ENCODE data around the gene SNX24. TPM values are rescaled to one million over a fixed set of nuclear protein-coding genes. Genes with fewer than 3 reads are reported as not detected.

The SNX24 gene
- total RNA-seq, 1 experiment from 2014 or later, result 10.8 TPM

- no peaks in the 10 kb centered on the region for H3K4me1 ChIP-seq (ENCODE audit: control insufficient read depth in 1 of 2, insufficient read depth in 2 of 2, low read length in 2 of 2)
- H3K27ac ChIP-seq (ENCODE audit: low read depth, low read length), result no peak overlapping the region
- TF ChIP-seq REST (IDR thresholded peaks at IDR 0.05; ENCODE audit: low read depth) (no peak), JUND (IDR thresholded peaks at IDR 0.05) (no peak), RAD21 (IDR thresholded peaks at IDR 0.05; ENCODE audit: low read depth) (no peak), POLR2A (IDR thresholded peaks at IDR 0.05; ENCODE audit: borderline replicate concordance, extremely low read depth, insufficient read depth, insufficient read length) (no peak)
- no peak overlapping the region for H3K4me2 ChIP-seq (ENCODE audit: low read length)
- ChIA-PET CTCF (no interaction called here), POLR2A (interaction anchor here (0.6 kb wide), 1 partner anchor 418 kb away, joined by 3 read pairs; no protein-coding TSS in a partner anchor), RAD21 (ENCODE audit: low non-redundant PET in 1 of 2, low total read pairs in 2 of 2, uncharacterized antibody in 2 of 2, unreplicated experiment in 2 of 2) (no interaction called here)
- no peak overlapping the region for H2AFZ ChIP-seq (ENCODE audit: low read depth, low read length, poor library complexity, severe bottlenecking)
- no peak for ATAC-seq
- H3K36me3 ChIP-seq (ENCODE audit: control insufficient read depth in 1 of 2, insufficient read depth in 2 of 2, low read length in 2 of 2), result no peaks in the 10 kb centered on the region
- no peaks in the 10 kb centered on the region for H3K9me2 ChIP-seq (ENCODE audit: insufficient read depth)
- H3K9ac ChIP-seq (ENCODE audit: low read length), result no peak overlapping the region
- no peak overlapping the region for H3K4me3 ChIP-seq (replicated peaks in 1 of 2; ENCODE audit: low read depth in 1 of 2, low read length in 2 of 2)
- H3K9me3 ChIP-seq (ENCODE audit: control insufficient read depth in 1 of 2, insufficient read depth in 1 of 2, low read depth in 1 of 2, low read length in 2 of 2), result no peaks in the 10 kb centered on the region
- BruUV-seq (replicated peaks), result no TSS peak
- no peaks in the 10 kb centered on the region for H3K79me2 ChIP-seq (ENCODE audit: insufficient read depth, low read length)
- H3K27me3 ChIP-seq (ENCODE audit: insufficient read depth, low read length), result no peaks in the 10 kb centered on the region
- intact Hi-C loops (cut with micrococcal nuclease), result loop anchor here (5.0 kb wide), 1 partner anchor 99 kb away; no protein-coding TSS in a partner anchor
- DNase-seq (ENCODE audit: low read depth, low spot score), result no peak
- H4K20me1 ChIP-seq (ENCODE audit: insufficient read depth), result no peaks in the 10 kb centered on the region
These were observed 150.7 kb downstream of the SNX24 start for GRCh38 chr5:122996091-122996490.

- Histone ChIP-seq H3K9me2 (ENCODE audit: insufficient read depth) (no peaks in the 10 kb centered on the region), H2AFZ (ENCODE audit: low read depth, low read length, poor library complexity, severe bottlenecking) (no peak overlapping the region), H3K79me2 (ENCODE audit: insufficient read depth, low read length) (no peaks in the 10 kb centered on the region), H3K27ac (ENCODE audit: low read depth, low read length) (no peak overlapping the region), H3K4me2 (ENCODE audit: low read length) (no peak overlapping the region), H4K20me1 (ENCODE audit: insufficient read depth) (no peaks in the 10 kb centered on the region), H3K9me3 (ENCODE audit: control insufficient read depth in 1 of 2, insufficient read depth in 1 of 2, low read depth in 1 of 2, low read length in 2 of 2) (no peaks in the 10 kb centered on the region), H3K36me3 (ENCODE audit: control insufficient read depth in 1 of 2, insufficient read depth in 2 of 2, low read length in 2 of 2) (no peaks in the 10 kb centered on the region), H3K27me3 (ENCODE audit: insufficient read depth, low read length) (no peaks in the 10 kb centered on the region), H3K4me3 (replicated peaks in 1 of 2; ENCODE audit: low read depth in 1 of 2, low read length in 2 of 2) (no peak overlapping the region), H3K4me1 (ENCODE audit: control insufficient read depth in 1 of 2, insufficient read depth in 2 of 2, low read length in 2 of 2) (no peaks in the 10 kb centered on the region), H3K9ac (ENCODE audit: low read length) (no peak overlapping the region)
- intact Hi-C loops (cut with micrococcal nuclease), result loop anchor here (5.0 kb wide), 1 partner anchor 100 kb away; no protein-coding TSS in a partner anchor
- no peak for TF ChIP-seq EZH2phosphoT487 (IDR thresholded peaks at IDR 0.05; ENCODE audit: borderline replicate concordance)
- CTCF ChIA-PET, result no interaction called here
- ATAC-seq (no peak), DNase-seq (ENCODE audit: low read depth, low spot score) (no peak)
- RAD21 ChIA-PET (ENCODE audit: low non-redundant PET in 1 of 2, low total read pairs in 2 of 2, uncharacterized antibody in 2 of 2, unreplicated experiment in 2 of 2), result no interaction called here
- no TSS peak for BruUV-seq (replicated peaks)
- POLR2A ChIA-PET, result no interaction called here
These were observed 151.9 kb downstream of the SNX24 start for GRCh38 chr5:122997294-122997693.
